GM18861 (cell line): ENCODE results near the gene UBE2J2.

Experiments
- ATAC-seq: cut with Tn5 transposase; IDR thresholded peaks from one replicate; pipeline ENCODE4 v1.9.1; 2021; ENCODE audit not compliant: unreplicated experiment

The UBE2J2 gene

GRCh38 chr1:1296070-1297061, 22.7 kb upstream of the UBE2J2 start:
- no peak for ATAC-seq

GRCh38 chr1:1295154-1295923, 21.7 kb upstream of the UBE2J2 start:
- no peak for ATAC-seq

- ATAC-seq: no peak
Measured at GRCh38 chr1:1294250-1294890, 20.7 kb upstream of the UBE2J2 start.

- ATAC-seq: no peak
Measured at GRCh38 chr1:1293263-1294249, 19.9 kb upstream of the UBE2J2 start.

GRCh38 chr1:1292851-1293250, 19.2 kb upstream of the UBE2J2 start:
- no peak for ATAC-seq

GRCh38 chr1:1292442-1292779, 18.8 kb upstream of the UBE2J2 start:
- no peak for ATAC-seq

- no peak for ATAC-seq
Measured at GRCh38 chr1:1291548-1292441, 18.1 kb upstream of the UBE2J2 start.

GRCh38 chr1:1291023-1291528, 17.4 kb upstream of the UBE2J2 start:
- no peak for ATAC-seq

GRCh38 chr1:1290238-1290731, 16.6 kb upstream of the UBE2J2 start:
- no peak for ATAC-seq

- ATAC-seq: no peak
Measured at GRCh38 chr1:1287288-1288110, 13.8 kb upstream of the UBE2J2 start.

GRCh38 chr1:1286313-1287261, 12.9 kb upstream of the UBE2J2 start:
- ATAC-seq: no peak

GRCh38 chr1:1285611-1286311, 12.1 kb upstream of the UBE2J2 start:
- ATAC-seq: no peak

GRCh38 chr1:1285102-1285571, 11.5 kb upstream of the UBE2J2 start:
- ATAC-seq: no peak

- ATAC-seq: no peak
Measured at GRCh38 chr1:1284221-1285101, 10.8 kb upstream of the UBE2J2 start.

GRCh38 chr1:1283821-1284220, 10.2 kb upstream of the UBE2J2 start:
- no peak for ATAC-seq
